H1 (cell line): ENCODE results near the gene CYB561. TPM values are rescaled to one million over a fixed set of nuclear protein-coding genes. Genes with fewer than 3 reads are reported as not detected.

Experiments used
- CTCF ChIA-PET: fragments of 300-600 bp; sonication (Branson Sonifier 250); formaldehyde crosslinking; loops from one replicate; lab custom pipeline; 2021; ENCODE audit not compliant: partially characterized antibody; lab: Charles Lee
- POLR2A ChIA-PET: fragments of 300-600 bp; sonication (Branson Sonifier 250); formaldehyde crosslinking; loops from one replicate; lab custom pipeline; 2021; ENCODE audit warnings: inconsistent platforms; ENCODE audit not compliant: partially characterized antibody; lab: Charles Lee
- DNase-seq, 2 experiments: peaks; one replicate each; pipeline versions ENCODE4 v3.0.0 to v3.0.0-alpha.2; 2010 to 2022; ENCODE audit warnings: low spot score in 2 of 2, low read depth in 1 of 2, mixed read lengths in 1 of 2
- FAIRE-seq: peaks from 2 replicates; lab custom pipeline; 2011; peaks lifted over from hg19 to GRCh38; lab: Jason Lieb, UNC
- H2AFZ ChIP-seq: 2 replicates; pipeline ENCODE4 v1.8.1; 2012; ENCODE audit warnings: low read length, inconsistent platforms
- H2AK5ac ChIP-seq: 2 replicates; pipeline ENCODE4 v1.6.1; 2013; ENCODE audit warnings: low read depth, low read length
- H2BK120ac ChIP-seq: replicated peaks from 2 replicates; pipeline ENCODE3; 2013; ENCODE audit warnings: low read depth, low read length, inconsistent platforms
- H2BK12ac ChIP-seq: 2 replicates; pipeline ENCODE4 v1.6.1; 2013; ENCODE audit warnings: low read depth, low read length
- H2BK15ac ChIP-seq: 2 replicates; pipeline ENCODE4 v1.6.1; 2013; ENCODE audit warnings: low read length
- H2BK20ac ChIP-seq: 2 replicates; pipeline ENCODE4 v1.6.1; 2013; ENCODE audit warnings: low read length
- H2BK5ac ChIP-seq: 2 replicates; pipeline ENCODE4 v1.6.1; 2013; ENCODE audit warnings: low read depth, low read length
- H3K14ac ChIP-seq: 2 replicates; pipeline ENCODE4 v1.6.1; 2013; ENCODE audit warnings: inconsistent platforms; ENCODE audit not compliant: insufficient read length
- H3K18ac ChIP-seq: 2 replicates; pipeline ENCODE4 v1.6.1; 2013; ENCODE audit warnings: low read length; ENCODE audit errors: extremely low read depth
- H3K23ac ChIP-seq: 2 replicates; pipeline ENCODE4 v1.6.1; 2013; ENCODE audit warnings: inconsistent platforms; ENCODE audit not compliant: insufficient read length
- H3K23me2 ChIP-seq: 2 replicates; pipeline ENCODE4 v1.6.1; 2013; ENCODE audit warnings: low read depth, low read length
- H3K27ac ChIP-seq: 2 replicates; pipeline ENCODE4 v1.6.1; 2011; ENCODE audit warnings: low read depth, low read length, inconsistent platforms
- H3K27me3 ChIP-seq, 4 experiments: replicated peaks in 1 of 4; 1 replicate in 1 of 4; 2 replicates in 3 of 4; pipeline versions ENCODE4 v1.6.1 to v1.8.1; 2011 to 2013; ENCODE audit warnings: low read length in 3 of 4, mild to moderate bottlenecking in 3 of 4, inconsistent platforms in 2 of 4, mixed read lengths in 2 of 4, moderate library complexity in 1 of 4; ENCODE audit not compliant: control insufficient read depth in 3 of 4, insufficient read depth in 3 of 4; ENCODE audit errors: extremely low read depth in 1 of 4
- H3K36me3 ChIP-seq, 4 experiments: 2 replicates each; pipeline versions ENCODE4 v1.6.1 to v1.8.1; 2011 to 2013; ENCODE audit warnings: mild to moderate bottlenecking in 4 of 4, low read length in 3 of 4, moderate library complexity in 2 of 4, control low read depth in 1 of 4, inconsistent platforms in 1 of 4; ENCODE audit not compliant: insufficient read depth in 4 of 4, control insufficient read depth in 2 of 4
- H3K4ac ChIP-seq: replicated peaks from 2 replicates; pipeline ENCODE3; 2013; ENCODE audit warnings: low read length, low read depth, mixed read lengths, inconsistent platforms; ENCODE audit not compliant: insufficient read length
- H3K4me1 ChIP-seq, 4 experiments: replicated peaks in 1 of 4; 1 replicate in 1 of 4; 2 replicates in 3 of 4; pipeline versions ENCODE4 v1.6.1 to v1.8.1; 2011 to 2013; ENCODE audit warnings: low read length in 3 of 4, inconsistent platforms in 2 of 4, mixed read lengths in 1 of 4; ENCODE audit not compliant: insufficient read depth in 4 of 4, control insufficient read depth in 3 of 4
- H3K4me2 ChIP-seq, 2 experiments: 2 replicates each; pipeline versions ENCODE4 v1.6.1 to v1.8.1; 2011 to 2013; ENCODE audit warnings: low read depth in 2 of 2, low read length in 2 of 2, control low read depth in 1 of 2, inconsistent platforms in 1 of 2, mild to moderate bottlenecking in 1 of 2; ENCODE audit not compliant: insufficient read depth in 1 of 2
- H3K4me3 ChIP-seq, 4 experiments: fragments of 200-600, 300-600 bp in 1 of 4; sonication (generic), shearing (Covaris generic), sonication (Bioruptor Twin) in 1 of 4; 2 replicates each; pipeline versions ENCODE4 v1.5.1 to v1.8.1; 2011 to 2016; ENCODE audit warnings: low read length in 4 of 4, low read depth in 3 of 4, control low read depth in 2 of 4, inconsistent platforms in 2 of 4, mild to moderate bottlenecking in 2 of 4, mixed read lengths in 1 of 4, moderate library complexity in 1 of 4; ENCODE audit not compliant: insufficient read depth in 2 of 4; ENCODE audit errors: extremely low read depth in 1 of 4
- H3K56ac ChIP-seq: replicated peaks from 2 replicates; pipeline ENCODE3; 2013; ENCODE audit warnings: low read depth, mild to moderate bottlenecking, mixed read lengths, low read length, inconsistent platforms; ENCODE audit not compliant: insufficient read length
- H3K79me1 ChIP-seq: 2 replicates; pipeline ENCODE4 v1.6.1; 2013; ENCODE audit warnings: low read depth, low read length, control low read depth
- H3K79me2 ChIP-seq, 2 experiments: 2 replicates each; pipeline versions ENCODE4 v1.6.1 to v1.8.1; 2012 to 2013; ENCODE audit warnings: low read length in 2 of 2, mild to moderate bottlenecking in 2 of 2, inconsistent platforms in 1 of 2; ENCODE audit not compliant: insufficient read depth in 2 of 2, control insufficient read depth in 1 of 2
- H3K9ac ChIP-seq, 4 experiments: replicated peaks in 1 of 4; 1 replicate in 1 of 4; 2 replicates in 3 of 4; pipeline versions ENCODE4 v1.6.1 to v1.8.1; 2011 to 2013; ENCODE audit warnings: low read depth in 3 of 4, low read length in 3 of 4, control low read depth in 2 of 4, mild to moderate bottlenecking in 2 of 4, moderate library complexity in 2 of 4, inconsistent platforms in 1 of 4; ENCODE audit errors: extremely low read depth in 1 of 4
- H3K9me3 ChIP-seq, 2 experiments: 2 replicates each; pipeline versions ENCODE4 v1.6.1 to v1.8.1; 2012 to 2013; ENCODE audit warnings: mild to moderate bottlenecking in 2 of 2, moderate library complexity in 2 of 2, control low read depth in 1 of 2, inconsistent platforms in 1 of 2, low read depth in 1 of 2, low read length in 1 of 2, mixed read lengths in 1 of 2; ENCODE audit not compliant: insufficient read depth in 2 of 2
- H4K20me1 ChIP-seq, 2 experiments: replicated peaks in 1 of 2; 2 replicates each; pipeline versions ENCODE3 to v1.8.1; 2011 to 2013; ENCODE audit warnings: inconsistent platforms in 2 of 2, low read length in 2 of 2, mild to moderate bottlenecking in 1 of 2; ENCODE audit not compliant: insufficient read depth in 2 of 2, control insufficient read depth in 1 of 2
- H4K5ac ChIP-seq: 2 replicates; pipeline ENCODE4 v1.6.1; 2013; ENCODE audit warnings: low read length, low read depth, mixed read lengths, inconsistent platforms; ENCODE audit not compliant: insufficient read length
- H4K8ac ChIP-seq: 2 replicates; pipeline ENCODE4 v1.8.0; 2013; ENCODE audit warnings: mild to moderate bottlenecking, moderate library complexity, low read length, inconsistent platforms; ENCODE audit not compliant: insufficient read depth; ENCODE audit errors: extremely low read depth
- H4K91ac ChIP-seq: replicated peaks from 2 replicates; pipeline ENCODE3; 2013; ENCODE audit warnings: low read length, mixed read lengths, inconsistent platforms; ENCODE audit not compliant: insufficient read length
- CBX8 ChIP-seq: fragments of 300-800, 300-1000 bp; sonication (generic); IDR thresholded peaks from 2 replicates; pipeline ENCODE4 v1.7.1; 2016; ENCODE audit warnings: low read depth, low read length, borderline replicate concordance
- WGBS, 2 experiments: shearing (Covaris generic) in 1 of 2; methylation state at CpG; one replicate each; pipeline versions ENCODE4 v1.1.6 to v1.1.7; 2013 to 2015; ENCODE audit warnings: low lambda C conversion rate in 2 of 2, mixed read lengths in 2 of 2, inconsistent platforms in 1 of 2, low coverage in 1 of 2, missing lambda C conversion rate in 1 of 2; ENCODE audit not compliant: insufficient replicate concordance in 2 of 2, insufficient coverage in 1 of 2, insufficient read length in 1 of 2; ENCODE audit errors: extremely low coverage in 1 of 2, missing lambda C conversion rate in 1 of 2; 5-methylcytosine and 5-hydroxymethylcytosine counted together
- polyA plus RNA-seq, 7 experiments: library from polyadenylated mRNA; depleted of rRNA in 3 of 7; stranded (reverse) in 5 of 7; unstranded in 2 of 7; fragments of >200 nt in 5 of 7; fragments of 200-250 nt in 2 of 7; gene quantifications; 1 replicate in 5 of 7; 2 replicates in 1 of 7; 4 replicates in 1 of 7; pipeline versions ENCODE4 v1.2.1 to v1.2.3, GENCODE V29; 2011 to 2013; ENCODE audit warnings: missing spikeins in 2 of 7, mixed read lengths in 2 of 7
- total RNA-seq: library from RNA; stranded (reverse); fragmentation: NEBNext Ultra II Directional; extraction: Animal tissue kit (Norgen Biotek cat#: 25700); gene quantifications from 2 replicates; pipeline ENCODE4 v1.2.1, GENCODE V29; 2021
- TF ChIP-seq, protein P1 (sequence below): IDR thresholded peaks from 2 replicates; pipeline ENCODE4 v1.6.1; 2012; ENCODE audit warnings: inconsistent platforms
- TF ChIP-seq, protein P2 (sequence below): IDR thresholded peaks from 2 replicates; pipeline ENCODE4 v1.6.1; 2012; ENCODE audit warnings: inconsistent platforms

Gene CYB561
- total and polyA plus RNA-seq, 2 of the 8 experiments (the other 6 are each of a cell fraction or from before 2014, with no cell fraction given), result 19.7 to 23.4 TPM

DNA sequence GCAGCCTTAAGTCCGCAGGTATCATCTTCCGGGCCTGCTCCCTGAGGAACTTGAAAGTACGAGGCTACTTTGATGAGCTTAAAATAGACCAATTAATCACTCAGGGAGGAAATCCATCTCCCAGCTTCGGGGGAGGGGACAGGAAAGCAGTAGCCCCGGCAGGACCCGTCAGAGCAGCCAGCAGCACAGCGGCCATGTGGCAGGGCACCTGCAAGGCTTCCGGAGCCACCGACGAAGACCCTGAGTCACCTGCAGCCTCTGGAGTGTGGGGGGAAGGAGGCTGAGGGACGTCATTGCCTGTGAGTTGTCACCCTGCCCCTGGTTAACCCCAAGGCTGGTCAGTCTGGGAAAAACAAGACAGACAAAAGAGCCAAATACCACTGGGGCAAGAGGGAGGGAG is 4.4 kb upstream of the CYB561 start:
- Histone ChIP-seq H3K56ac (no peak overlapping the region), H3K14ac (no peak overlapping the region), H3K23ac (no peak overlapping the region), H2BK15ac (no peak overlapping the region), H2AFZ (no peak overlapping the region), H3K4me3 (no peak overlapping the region), H3K9ac (no peak overlapping the region), H3K27ac (no peak overlapping the region), H4K91ac (no peak overlapping the region), H2BK12ac (no peak overlapping the region), H3K9me3 (no peaks in the 10 kb centered on the region)
- WGBS, 2 experiments, result 86% methylated on average over 9 of the region's 11 CpGs; no CpG with 5 or more reads in 1 of the 2 experiments
- FAIRE-seq, result no peak
- TF ChIP-seq, protein P1, sequence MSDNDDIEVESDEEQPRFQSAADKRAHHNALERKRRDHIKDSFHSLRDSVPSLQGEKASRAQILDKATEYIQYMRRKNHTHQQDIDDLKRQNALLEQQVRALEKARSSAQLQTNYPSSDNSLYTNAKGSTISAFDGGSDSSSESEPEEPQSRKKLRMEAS, result 0 out of 2 replicates have a peak, but pooled peaks have one; percentile 35
- TF ChIP-seq, protein P2, sequence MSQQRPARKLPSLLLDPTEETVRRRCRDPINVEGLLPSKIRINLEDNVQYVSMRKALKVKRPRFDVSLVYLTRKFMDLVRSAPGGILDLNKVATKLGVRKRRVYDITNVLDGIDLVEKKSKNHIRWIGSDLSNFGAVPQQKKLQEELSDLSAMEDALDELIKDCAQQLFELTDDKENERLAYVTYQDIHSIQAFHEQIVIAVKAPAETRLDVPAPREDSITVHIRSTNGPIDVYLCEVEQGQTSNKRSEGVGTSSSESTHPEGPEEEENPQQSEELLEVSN, result 0 out of 2 replicates have a peak, but pooled peaks have one; percentile 27
- no peak for TF ChIP-seq CBX8
- TF ChIP-seq, all 59 proteins: peak for 2
- no peak overlapping the region for H4K5ac ChIP-seq
- no peak overlapping the region for H4K8ac ChIP-seq
- H3K4ac ChIP-seq, result no peak overlapping the region
- H2BK5ac ChIP-seq, result no peak overlapping the region
- peaks cover 0 to 7% (median 2%) of the 10 kb centered on the region in 4 experiments; a peak in 2 of 7 replicates for H3K27me3 ChIP-seq
- H3K36me3 ChIP-seq, result no peaks in the 10 kb centered on the region
- H3K4me2 ChIP-seq, result no peak overlapping the region
- peaks cover 6% of the 10 kb centered on the region; the same call in 1 of the 2 replicates for H3K23me2 ChIP-seq
- H3K18ac ChIP-seq, result no peak overlapping the region; the same call in 1 of the 2 replicates
- no peak overlapping the region for H2BK120ac ChIP-seq
- H3K79me2 ChIP-seq, result no peaks in the 10 kb centered on the region
- peaks cover 0 to 20% (median 9%) of the 10 kb centered on the region in 4 experiments; a peak in 6 of 7 replicates for H3K4me1 ChIP-seq
- no peaks in the 10 kb centered on the region for H3K79me1 ChIP-seq
- CTCF ChIA-PET, result interaction anchor here (0.8 to 29.0 kb wide), 5 partner anchors 8 to 115 kb away, joined by 3 to 758 read pairs (median 7); partner anchors contain the start of gene ACE
- H4K20me1 ChIP-seq, result no peaks in the 10 kb centered on the region
- no peak overlapping the region for H2BK20ac ChIP-seq
- H2AK5ac ChIP-seq, result no peak overlapping the region
- POLR2A ChIA-PET, result interaction anchor here (1.0 kb wide), 1 partner anchor 14 kb away, joined by 3 read pairs; no protein-coding TSS in a partner anchor
- DNase-seq, result no peak
